Activated naive CD4-positive, alpha-beta T cell treated with anti-CD3 and anti-CD28 coated beads, Interleukin-2, amount 50 U/mL, for 16 hours (primary cell): ENCODE measurements around the gene ANKS1A.
"Not testable (repeated sequence)": the region's sequence is repeated elsewhere in the genome, so short reads cannot be mapped to it uniquely, and the experiment has no call there.

ENCODE experiments used
- DNase-seq: peaks from one replicate; pipeline ENCODE4 v3.0.0-alpha.2; 2020

The ANKS1A gene

DNA sequence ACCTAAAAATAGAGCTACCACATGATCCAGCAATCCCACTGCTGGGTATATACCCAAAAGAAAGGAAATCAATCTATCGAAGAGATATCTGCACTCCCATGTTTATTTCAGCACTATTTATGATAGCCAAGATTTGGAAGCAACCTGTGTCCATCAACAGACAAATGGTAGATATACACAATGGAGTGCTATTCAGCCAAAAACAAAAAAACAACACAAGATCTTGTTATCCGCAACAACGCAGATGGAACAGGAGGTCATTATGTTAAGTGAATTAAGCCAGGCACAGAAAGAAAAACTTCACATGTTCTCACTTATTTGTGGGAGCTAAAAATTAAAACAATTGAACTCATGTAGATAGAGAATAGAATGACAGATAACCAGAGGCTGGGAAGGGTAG, 249.1 kb downstream of the ANKS1A start:
- DNase-seq, result not testable (repeated sequence)

- no peak for DNase-seq
Observed at GRCh38 chr6:35139470-35139869, 250.4 kb downstream of the ANKS1A start.

DNA sequence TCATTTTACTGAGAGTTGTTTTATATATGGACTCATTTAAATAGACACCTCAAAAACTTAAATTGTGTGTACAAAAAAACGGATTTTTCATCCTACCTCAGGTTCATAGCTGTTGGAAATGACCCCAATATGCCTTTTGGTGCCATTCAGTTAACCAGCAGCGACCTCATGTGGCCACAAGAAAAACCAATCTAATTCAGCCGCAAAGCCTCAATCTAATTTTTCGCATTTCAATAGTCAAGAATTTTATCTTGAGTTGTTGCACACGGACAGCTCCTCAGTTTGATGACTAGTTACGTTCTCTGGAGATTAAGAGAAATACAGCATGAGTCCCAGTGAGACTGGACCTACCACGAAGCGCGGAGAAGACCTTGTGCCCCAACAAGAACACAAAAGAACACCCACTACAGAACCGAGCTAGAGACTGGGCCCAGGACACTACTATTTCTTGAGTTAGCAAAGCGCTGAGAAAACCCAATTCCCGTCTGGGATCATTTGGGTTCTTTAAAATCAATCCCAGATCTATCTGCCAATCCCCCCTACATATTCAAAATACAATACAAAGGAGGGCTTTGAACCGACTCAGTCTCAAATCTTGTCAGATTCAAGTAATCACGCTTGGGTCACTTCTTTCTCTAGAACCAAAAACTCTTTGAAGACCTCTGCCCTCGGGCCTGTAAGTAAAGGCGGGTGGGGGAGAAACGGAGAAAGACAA, 251.0 kb downstream of the ANKS1A start:
- peak; percentile 37 for DNase-seq

- no peak for DNase-seq
Observed at GRCh38 chr6:35140639-35141006, 251.6 kb downstream of the ANKS1A start.
